Stimulated activated CD4-positive, alpha-beta T cell treated with anti-CD3 and anti-CD28 coated beads, Interleukin-12 subunit alpha, Interleukin-12 subunit beta, amount 100 ng/mL, for 24 hours (primary cell): Measurements from ENCODE around the gene GRID1.

Experiments used
- DNase-seq, 2 experiments: peaks; one replicate each; pipeline ENCODE4 v3.0.0-alpha.2; 2020; ENCODE audit warnings: low read depth in 2 of 2

Gene GRID1

DNA sequence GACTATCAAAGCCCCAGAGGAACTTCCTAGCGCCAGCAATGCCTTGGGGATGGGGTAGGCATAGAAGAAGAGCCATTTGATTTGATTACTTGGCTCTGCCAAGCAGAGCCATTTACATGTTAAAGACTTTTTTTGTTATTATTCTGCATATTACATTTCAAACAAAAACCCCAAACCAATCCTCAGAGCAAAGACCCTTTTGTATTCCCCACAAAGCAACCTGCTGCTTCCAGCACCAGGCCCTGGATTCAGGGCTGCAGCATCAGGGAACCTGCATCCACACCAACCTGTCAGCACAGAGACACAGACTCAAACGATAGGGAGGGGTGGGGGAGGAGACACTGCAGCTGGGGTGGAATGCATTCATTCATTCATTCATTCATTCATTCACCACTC lies 73.2 kb downstream of the GRID1 start:
- no peak for DNase-seq

DNA sequence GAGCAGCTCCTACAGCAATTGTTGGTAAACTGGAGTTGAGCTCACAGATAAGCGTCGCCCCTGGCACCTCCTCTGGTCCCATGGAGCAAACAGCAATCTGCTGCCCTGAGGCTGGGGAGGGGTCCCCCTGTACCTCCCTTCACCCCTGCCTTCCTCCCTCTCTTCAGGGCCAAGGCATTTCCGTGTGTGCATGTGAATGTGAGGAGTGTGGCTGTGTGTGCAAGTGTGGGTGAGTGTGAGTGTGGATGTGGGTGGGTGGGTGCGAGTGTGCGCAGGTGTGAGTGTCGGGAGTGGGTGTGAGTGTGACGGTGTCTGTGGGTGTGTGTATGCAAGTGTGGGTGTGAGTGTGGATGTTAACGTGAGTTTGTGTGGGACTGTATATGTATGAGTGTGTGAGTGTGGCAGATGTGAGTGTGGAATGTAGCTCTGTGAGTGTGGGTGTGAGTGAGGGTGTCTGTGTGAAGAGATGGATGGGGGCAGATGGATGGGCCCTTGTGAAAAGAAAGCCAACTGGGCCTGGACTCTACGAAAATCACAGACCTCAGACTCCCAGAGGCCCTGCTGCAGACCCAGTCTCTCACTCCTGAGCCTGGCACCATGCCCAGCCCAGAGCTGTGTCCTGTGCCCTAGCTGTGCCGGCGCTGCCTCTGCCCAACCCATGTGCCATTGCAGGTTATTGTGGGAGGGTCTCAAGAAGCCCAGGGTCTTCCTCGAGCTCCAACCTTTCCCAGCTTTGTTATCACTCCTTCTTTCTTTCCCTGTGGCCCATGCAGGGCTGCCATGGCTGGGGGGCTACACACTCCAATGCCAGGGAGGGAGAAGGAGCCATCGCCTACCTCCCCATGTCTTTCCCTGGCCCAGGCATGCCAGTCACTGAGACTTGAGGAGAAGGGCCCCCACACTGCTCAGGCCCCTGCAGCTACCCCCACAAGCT lies 73.9 kb downstream of the GRID1 start:
- no peak for DNase-seq

GRCh38 chr10:86291616-86292340 lies 74.8 kb downstream of the GRID1 start:
- DNase-seq, result no peak

DNA sequence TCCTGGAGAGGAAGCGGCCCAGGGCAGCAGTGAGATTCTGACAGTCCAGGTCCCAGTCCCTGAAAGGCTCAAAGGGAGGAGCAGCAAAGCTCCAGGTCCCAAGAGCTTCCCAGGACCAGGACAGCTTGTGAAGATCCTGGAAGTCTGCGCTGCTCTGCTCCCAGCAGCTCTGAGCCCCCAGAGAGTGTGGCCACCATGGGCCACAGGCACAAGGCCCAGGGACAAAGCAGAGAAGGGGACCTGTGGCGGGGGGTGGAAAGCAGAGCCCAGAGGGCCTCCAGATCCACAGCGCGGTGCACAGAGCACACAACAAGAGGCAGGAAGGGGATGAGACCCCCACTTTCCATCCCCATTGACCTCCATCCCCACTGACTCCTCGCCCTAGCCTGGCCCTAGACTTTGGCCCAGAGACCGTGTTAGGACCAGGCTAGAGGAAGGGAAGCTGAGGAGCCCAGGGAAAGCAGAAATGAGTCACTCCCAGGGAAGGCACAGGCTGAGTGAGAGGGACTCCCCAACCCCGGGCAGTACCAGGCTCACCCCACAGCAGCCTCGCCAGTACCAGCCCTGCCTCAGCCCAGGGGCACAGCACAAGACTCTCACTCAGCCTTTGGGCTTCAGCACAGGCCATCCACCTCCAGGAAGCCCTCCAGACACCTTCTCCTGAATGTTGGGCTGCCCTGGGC lies 75.5 kb downstream of the GRID1 start:
- no peak for DNase-seq

- no peak for DNase-seq
Measured at GRCh38 chr10:86289577-86289868, 77.1 kb downstream of the GRID1 start.

- no peak for DNase-seq
Measured at GRCh38 chr10:86288695-86289576, 77.7 kb downstream of the GRID1 start.

- DNase-seq, result no peak
Measured at GRCh38 chr10:86287966-86288579, 78.5 kb downstream of the GRID1 start.

DNA sequence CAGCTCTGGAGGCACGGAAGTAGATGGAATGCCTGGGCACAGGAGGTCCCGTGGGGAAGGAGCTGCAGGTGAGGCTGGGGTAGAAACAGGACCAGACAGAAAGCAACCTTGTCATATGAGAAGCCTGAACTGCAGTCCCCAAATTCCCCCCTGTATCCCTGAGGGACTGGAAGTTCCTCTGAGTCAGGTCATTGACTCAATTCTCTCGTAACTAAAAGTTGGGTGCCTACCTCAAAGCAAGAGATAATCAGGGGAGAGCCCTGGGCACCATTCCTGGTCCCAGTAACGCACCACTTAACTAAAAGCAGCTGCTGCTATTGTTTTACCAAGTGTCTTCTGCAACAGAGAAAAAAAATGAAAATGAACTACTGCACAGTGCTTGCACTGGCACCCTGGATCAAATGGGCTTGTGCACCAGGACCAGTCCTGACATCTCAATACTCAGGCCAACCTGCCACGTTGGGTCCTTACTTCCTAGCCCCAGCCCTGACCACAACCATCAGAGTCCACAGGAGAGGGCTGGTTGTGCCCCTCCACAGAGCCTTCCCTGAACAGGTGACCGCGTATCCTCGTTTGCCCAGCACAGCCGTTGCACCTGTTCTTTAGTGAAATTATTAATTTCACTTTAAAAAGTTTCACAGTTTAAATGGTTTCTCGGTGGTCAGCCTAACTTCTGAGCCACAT lies 79.3 kb downstream of the GRID1 start:
- DNase-seq, result no peak

GRCh38 chr10:86286236-86287109 lies 80.1 kb downstream of the GRID1 start:
- DNase-seq, result no peak

DNA sequence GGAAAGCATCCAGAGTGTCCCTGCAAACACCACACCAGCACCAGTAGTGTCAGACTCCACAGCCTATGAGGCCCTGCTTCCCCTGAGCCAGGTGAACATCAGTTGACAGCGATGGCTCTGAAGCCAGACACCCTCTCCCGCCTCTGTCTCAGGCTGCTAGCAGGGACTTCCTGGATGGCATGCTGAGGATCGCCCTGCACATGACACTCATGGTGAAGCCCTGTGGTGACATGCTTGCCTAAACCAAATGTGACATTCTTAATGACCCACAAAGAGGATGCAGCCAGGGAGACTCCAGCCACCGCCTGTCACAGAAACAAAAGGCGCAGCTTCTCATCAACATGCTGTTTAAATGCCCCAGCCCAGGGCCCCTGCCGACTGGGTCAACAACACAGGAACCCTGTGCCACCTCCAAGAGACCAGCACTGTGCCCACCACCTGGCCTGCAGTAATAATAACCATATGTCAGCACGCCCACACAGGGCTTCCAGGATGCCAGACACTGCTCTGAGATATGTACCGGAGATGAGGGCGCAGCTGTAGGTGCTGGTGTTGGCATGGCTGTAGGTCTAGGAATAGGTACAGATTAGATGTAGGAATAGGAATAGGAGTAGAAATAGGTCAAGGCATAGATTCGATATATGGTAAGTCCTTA lies 81.3 kb downstream of the GRID1 start:
- no peak for DNase-seq

DNA sequence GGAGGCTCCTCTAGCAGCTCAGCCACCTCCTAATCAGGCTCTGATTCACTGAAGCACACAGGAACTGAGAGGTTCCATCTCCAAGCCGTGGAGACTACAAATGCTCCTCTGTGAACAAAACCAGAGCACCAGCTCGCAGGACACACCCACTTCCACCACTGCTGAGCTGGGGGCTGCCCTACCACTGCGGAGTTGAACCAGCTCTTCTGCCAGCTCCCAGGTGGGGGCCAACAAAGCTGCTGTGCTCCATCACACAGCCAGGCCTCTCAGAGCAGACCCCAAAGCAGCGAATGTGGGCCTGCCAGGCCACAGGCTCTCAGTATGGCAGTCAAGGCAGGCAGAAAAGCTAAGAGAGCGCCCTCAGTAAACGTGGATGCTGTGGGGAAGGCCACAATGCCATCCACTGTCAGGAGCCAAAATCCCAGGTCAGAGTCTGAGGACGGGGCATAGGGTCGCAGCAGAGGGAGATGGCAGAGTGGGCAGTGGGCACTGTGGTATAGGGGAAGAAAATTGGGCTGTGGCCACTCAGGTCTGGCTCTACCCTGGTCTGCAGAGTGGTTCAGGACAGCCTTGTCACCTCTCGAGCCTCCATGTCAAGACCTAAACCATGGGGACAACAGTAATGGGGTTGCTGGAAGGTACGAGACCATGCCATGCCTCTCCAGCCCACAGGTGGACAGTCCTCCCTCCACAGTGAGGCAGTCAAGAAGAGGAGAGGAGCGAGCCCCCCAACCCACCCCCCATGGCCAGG lies 82.1 kb downstream of the GRID1 start:
- DNase-seq, result no peak

- DNase-seq, result no peak
Measured at GRCh38 chr10:86283466-86284287, 82.9 kb downstream of the GRID1 start.

GRCh38 chr10:86282664-86283465 lies 83.7 kb downstream of the GRID1 start:
- DNase-seq, result no peak

DNA sequence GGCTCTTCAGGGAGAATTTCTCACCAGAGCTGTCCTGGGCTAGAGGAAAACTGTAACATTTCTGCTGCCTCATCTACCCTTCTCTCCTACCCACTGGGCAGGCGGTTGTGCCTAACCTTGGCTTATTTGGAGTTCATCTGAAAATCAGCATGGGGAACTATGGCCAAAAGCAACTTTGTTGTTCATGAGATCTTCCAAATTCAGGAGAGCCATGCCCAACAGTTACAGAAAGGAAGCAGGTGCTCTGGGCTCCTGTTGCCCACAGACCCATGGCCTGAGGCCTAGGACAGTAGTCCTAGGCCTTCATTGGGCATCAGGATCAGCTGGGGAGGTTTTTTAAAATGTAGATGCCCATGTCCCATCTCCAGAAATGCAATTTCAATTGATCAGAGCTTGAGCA lies 85.2 kb downstream of the GRID1 start:
- DNase-seq, result no peak

GRCh38 chr10:86269332-86269731 lies 97.3 kb downstream of the GRID1 start:
- DNase-seq, result no peak
